Measurements from ENCODE around the gene RMI2. TPM values are rescaled to one million over a fixed set of nuclear protein-coding genes. Genes with fewer than 3 reads are reported as not detected.

RMI2 gene
- total RNA-seq, 2 donors from 2014 or later, result 1.4 to 2.1 TPM

GRCh38 chr16:11392041-11392581 is 46.9 kb downstream of the RMI2 start:
- no peak overlapping the region for H3K4me3 Mint-ChIP-seq
- no peaks in the 10 kb centered on the region for H3K9me3 ChIP-seq (ENCODE audit: control insufficient read depth, low read length, poor library complexity, severe bottlenecking)
- no peaks in the 10 kb centered on the region for H3K36me3 Mint-ChIP-seq (ENCODE audit: low read depth)
- H3K27ac Mint-ChIP-seq, result no peak overlapping the region
- peaks cover 2% of the 10 kb centered on the region for H3K27me3 Mint-ChIP-seq
- DNase-seq (no peak), ATAC-seq (no peak)
- peaks cover 5% of the 10 kb centered on the region for H3K4me1 Mint-ChIP-seq

- ATAC-seq (no peak), DNase-seq (no peak)
- H3K4me1 Mint-ChIP-seq, result peaks cover 5% of the 10 kb centered on the region
- no peaks in the 10 kb centered on the region for H3K9me3 ChIP-seq (ENCODE audit: control insufficient read depth, low read length, poor library complexity, severe bottlenecking)
- no peaks in the 10 kb centered on the region for H3K27me3 Mint-ChIP-seq
- H3K36me3 Mint-ChIP-seq (ENCODE audit: low read depth), result no peaks in the 10 kb centered on the region
- no peak overlapping the region for H3K4me3 Mint-ChIP-seq
- no peak overlapping the region for H3K27ac Mint-ChIP-seq
These were observed 48.1 kb downstream of the RMI2 start for GRCh38 chr16:11393366-11393765.

GRCh38 chr16:11393861-11394592 is 48.8 kb downstream of the RMI2 start:
- DNase-seq, result no peak
- no peak overlapping the region for H3K27ac Mint-ChIP-seq
- H3K36me3 Mint-ChIP-seq (ENCODE audit: low read depth), result no peaks in the 10 kb centered on the region
- ATAC-seq, result no peak
- H3K4me1 Mint-ChIP-seq, result peaks cover 4% of the 10 kb centered on the region
- no peaks in the 10 kb centered on the region for H3K27me3 Mint-ChIP-seq
- no peaks in the 10 kb centered on the region for H3K9me3 ChIP-seq (ENCODE audit: control insufficient read depth, low read length, poor library complexity, severe bottlenecking)
- H3K4me3 Mint-ChIP-seq, result no peak overlapping the region

GRCh38 chr16:11394593-11394960 is 49.3 kb downstream of the RMI2 start:
- H3K4me1 Mint-ChIP-seq, result peaks cover 2% of the 10 kb centered on the region
- ATAC-seq, result no peak

GRCh38 chr16:11395008-11395948 is 50.0 kb downstream of the RMI2 start:
- no peaks in the 10 kb centered on the region for H3K27me3 Mint-ChIP-seq
- H3K36me3 Mint-ChIP-seq (ENCODE audit: low read depth), result no peaks in the 10 kb centered on the region
- ATAC-seq, result no peak
- no peak for DNase-seq
- H3K4me1 Mint-ChIP-seq, result peaks cover 2% of the 10 kb centered on the region
- H3K27ac Mint-ChIP-seq, result peak overlapping the region; percentile 45
- H3K9me3 ChIP-seq (ENCODE audit: control insufficient read depth, low read length, poor library complexity, severe bottlenecking), result no peaks in the 10 kb centered on the region
- no peak overlapping the region for H3K4me3 Mint-ChIP-seq

More at GRCh38 chr16:11394593-11394960, 49.3 kb downstream of the RMI2 start:
- no peaks in the 10 kb centered on the region for H3K36me3 Mint-ChIP-seq (ENCODE audit: low read depth)
- no peak overlapping the region for H3K27ac Mint-ChIP-seq
- no peak overlapping the region for H3K4me3 Mint-ChIP-seq
- no peaks in the 10 kb centered on the region for H3K27me3 Mint-ChIP-seq
- DNase-seq, result no peak
- H3K9me3 ChIP-seq (ENCODE audit: control insufficient read depth, low read length, poor library complexity, severe bottlenecking), result no peaks in the 10 kb centered on the region

GRCh38 chr16:11395949-11396240 is 50.6 kb downstream of the RMI2 start:
- ATAC-seq (no peak), DNase-seq (no peak)
- H3K27me3 Mint-ChIP-seq, result no peaks in the 10 kb centered on the region
- no peaks in the 10 kb centered on the region for H3K9me3 ChIP-seq (ENCODE audit: control insufficient read depth, low read length, poor library complexity, severe bottlenecking)
- H3K4me3 Mint-ChIP-seq, result no peak overlapping the region
- peaks cover 2% of the 10 kb centered on the region for H3K4me1 Mint-ChIP-seq
- no peaks in the 10 kb centered on the region for H3K36me3 Mint-ChIP-seq (ENCODE audit: low read depth)
- H3K27ac Mint-ChIP-seq, result peak overlapping the region; percentile 45

- DNase-seq (peak; percentile 42 to 69 (median 51)), ATAC-seq (peak; percentile 78)
- Mint-ChIP-seq H3K27me3 (no peaks in the 10 kb centered on the region), H3K27ac (peak overlapping the region; percentile 45), H3K4me1 (peaks cover 2% of the 10 kb centered on the region), H3K4me3 (no peak overlapping the region), H3K36me3 (ENCODE audit: low read depth) (no peaks in the 10 kb centered on the region)
- H3K9me3 ChIP-seq (ENCODE audit: control insufficient read depth, low read length, poor library complexity, severe bottlenecking), result no peaks in the 10 kb centered on the region
These were observed 51.2 kb downstream of the RMI2 start for GRCh38 chr16:11396241-11397048.

GRCh38 chr16:11398136-11398535 is 52.9 kb downstream of the RMI2 start:
- Mint-ChIP-seq H3K27me3 (no peaks in the 10 kb centered on the region), H3K36me3 (ENCODE audit: low read depth) (no peaks in the 10 kb centered on the region), H3K27ac (no peak overlapping the region), H3K4me3 (no peak overlapping the region), H3K4me1 (peaks cover 2% of the 10 kb centered on the region)
- ATAC-seq (no peak), DNase-seq (no peak)
- no peaks in the 10 kb centered on the region for H3K9me3 ChIP-seq (ENCODE audit: control insufficient read depth, low read length, poor library complexity, severe bottlenecking)

- Mint-ChIP-seq H3K27me3 (no peaks in the 10 kb centered on the region), H3K4me3 (no peak overlapping the region), H3K27ac (no peak overlapping the region), H3K4me1 (peaks cover 2% of the 10 kb centered on the region), H3K36me3 (ENCODE audit: low read depth) (no peaks in the 10 kb centered on the region)
- ATAC-seq (no peak), DNase-seq (no peak)
- H3K9me3 ChIP-seq (ENCODE audit: control insufficient read depth, low read length, poor library complexity, severe bottlenecking), result no peaks in the 10 kb centered on the region
These were observed 53.6 kb downstream of the RMI2 start for GRCh38 chr16:11398851-11399250.

GRCh38 chr16:11399261-11399831 is 54.1 kb downstream of the RMI2 start:
- ATAC-seq (no peak), DNase-seq (no peak)
- Mint-ChIP-seq H3K4me3 (no peak overlapping the region), H3K27ac (no peak overlapping the region), H3K4me1 (peaks cover 2% of the 10 kb centered on the region), H3K36me3 (ENCODE audit: low read depth) (no peaks in the 10 kb centered on the region), H3K27me3 (peaks cover 5% of the 10 kb centered on the region)
- no peaks in the 10 kb centered on the region for H3K9me3 ChIP-seq (ENCODE audit: control insufficient read depth, low read length, poor library complexity, severe bottlenecking)

- Mint-ChIP-seq H3K27ac (no peak overlapping the region), H3K36me3 (ENCODE audit: low read depth) (no peaks in the 10 kb centered on the region), H3K27me3 (peaks cover 9% of the 10 kb centered on the region), H3K4me1 (peaks cover 4% of the 10 kb centered on the region), H3K4me3 (no peak overlapping the region)
- DNase-seq (no peak), ATAC-seq (no peak)
- no peaks in the 10 kb centered on the region for H3K9me3 ChIP-seq (ENCODE audit: control insufficient read depth, low read length, poor library complexity, severe bottlenecking)
These were observed 54.8 kb downstream of the RMI2 start for GRCh38 chr16:11400076-11400475.
